HG03571 (cell line): Measurements from ENCODE around the gene TRAP1.
"Not testable (repeated sequence)": the region's sequence is repeated elsewhere in the genome, so short reads cannot be mapped to it uniquely, and the experiment has no call there.

ENCODE experiments used
- ATAC-seq: cut with Tn5 transposase; IDR thresholded peaks from one replicate; pipeline ENCODE4 v1.9.1; 2021; ENCODE audit not compliant: unreplicated experiment

Gene TRAP1

GRCh38 chr16:3618769-3619141 is 98.6 kb downstream of the TRAP1 start:
- ATAC-seq = no peak

GRCh38 chr16:3612510-3613466 is 104.5 kb downstream of the TRAP1 start:
- ATAC-seq = no peak

- peak; percentile 81 for ATAC-seq
Measured at GRCh38 chr16:3611146-3611975, 106.0 kb downstream of the TRAP1 start, which contains the start of gene SLX4. SLX4 (minus strand) TSS chr16:3611606; CDS start chr16:3608964, 2,642 bp downstream.

- no peak for ATAC-seq
Measured at GRCh38 chr16:3610698-3611145, 106.6 kb downstream of the TRAP1 start.

- no peak for ATAC-seq
Measured at GRCh38 chr16:3609895-3610697, 107.2 kb downstream of the TRAP1 start.

GRCh38 chr16:3608976-3609375 is 108.3 kb downstream of the TRAP1 start:
- not testable (repeated sequence) for ATAC-seq

- ATAC-seq = no peak
Measured at GRCh38 chr16:3608069-3608468, 109.3 kb downstream of the TRAP1 start.
